CD14-positive monocyte (primary cell): Measurements from ENCODE around the gene ENTHD1. TPM values are rescaled to one million over a fixed set of nuclear protein-coding genes. Genes with fewer than 3 reads are reported as not detected.

Experiments used
- DNase-seq, 3 donors: peaks; one replicate each; pipeline ENCODE4 v3.0.0-alpha.2; 2011 to 2022
- H2AFZ ChIP-seq: 2 replicates; pipeline ENCODE4 v1.6.0; 2012; ENCODE audit warnings: mild to moderate bottlenecking, low read depth, low read length, inconsistent platforms; ENCODE audit not compliant: insufficient read depth, poor library complexity, severe bottlenecking
- H3K27ac ChIP-seq, 2 donors: 1 replicate in 1 of 2; 2 replicates in 1 of 2; pipeline ENCODE4 v1.5.1; 2012 to 2013; ENCODE audit warnings: low read length in 2 of 2, control low read depth in 1 of 2, inconsistent platforms in 1 of 2, low read depth in 1 of 2, mild to moderate bottlenecking in 1 of 2
- H3K27me3 ChIP-seq, 2 donors: one replicate each; pipeline versions ENCODE4 v1.6.0 to v1.6.1; 2011 to 2013; ENCODE audit warnings: low read length in 2 of 2; ENCODE audit not compliant: control insufficient read depth in 2 of 2, insufficient read depth in 2 of 2
- H3K36me3 ChIP-seq, 2 donors: replicated peaks in 1 of 2; 1 replicate in 1 of 2; 2 replicates in 1 of 2; pipeline versions ENCODE4 v1.5.1 to v1.6.1; 2012 to 2013; ENCODE audit warnings: low read length in 2 of 2, control low read depth in 1 of 2, inconsistent platforms in 1 of 2, mild to moderate bottlenecking in 1 of 2; ENCODE audit not compliant: insufficient read depth in 2 of 2, control insufficient read depth in 1 of 2
- H3K4me1 ChIP-seq, 2 donors: 1 replicate in 1 of 2; 2 replicates in 1 of 2; pipeline versions ENCODE4 v1.5.1 to v1.6.1; 2012 to 2013; ENCODE audit warnings: low read length in 2 of 2, control low read depth in 1 of 2, inconsistent platforms in 1 of 2, mild to moderate bottlenecking in 1 of 2, moderate library complexity in 1 of 2; ENCODE audit not compliant: insufficient read depth in 2 of 2, control insufficient read depth in 1 of 2
- H3K4me2 ChIP-seq: replicated peaks from 2 replicates; pipeline ENCODE3; 2012; ENCODE audit warnings: low read length, moderate library complexity, mild to moderate bottlenecking; ENCODE audit not compliant: poor library complexity, severe bottlenecking; ENCODE audit errors: extremely low read depth
- H3K4me3 ChIP-seq, 3 experiments: fragments of 200-600 bp in 1 of 3; sonication (generic) in 1 of 3; replicated peaks in 1 of 3; 1 replicate in 2 of 3; 2 replicates in 1 of 3; pipeline ENCODE4 v1.5.1; 2011 to 2013; ENCODE audit warnings: low read length in 3 of 3, mild to moderate bottlenecking in 3 of 3, control low read depth in 2 of 3, low read depth in 2 of 3, inconsistent platforms in 1 of 3, moderate library complexity in 1 of 3
- H3K79me2 ChIP-seq: 2 replicates; pipeline ENCODE4 v1.6.0; 2012; ENCODE audit warnings: mild to moderate bottlenecking, control low read depth, inconsistent platforms, low read length, moderate library complexity; ENCODE audit not compliant: insufficient read depth
- H3K9ac ChIP-seq: 2 replicates; pipeline ENCODE4 v1.6.0; 2017; ENCODE audit warnings: low read length, mild to moderate bottlenecking; ENCODE audit not compliant: insufficient read depth, poor library complexity, severe bottlenecking
- H3K9me3 ChIP-seq, 2 donors: replicated peaks in 1 of 2; 1 replicate in 1 of 2; 2 replicates in 1 of 2; pipeline versions ENCODE4 v1.5.1 to v1.6.1; 2012 to 2013; ENCODE audit warnings: low read length in 2 of 2, control low read depth in 1 of 2; ENCODE audit not compliant: control insufficient read depth in 1 of 2, insufficient read depth in 1 of 2
- H4K20me1 ChIP-seq: 2 replicates; pipeline ENCODE4 v1.6.0; 2012; ENCODE audit warnings: mild to moderate bottlenecking, low read length, control low read depth, moderate library complexity; ENCODE audit not compliant: insufficient read depth
- H3K27ac Mint-ChIP-seq, 7 donors: one replicate each; pipeline ENCODE4 v1.8.0; 2020; ENCODE audit warnings: mild to moderate bottlenecking in 7 of 7, mixed read lengths in 7 of 7, moderate library complexity in 6 of 7, inconsistent platforms in 2 of 7
- H3K27me3 Mint-ChIP-seq, 3 donors: one replicate each; pipeline ENCODE4 v1.8.0; 2021 to 2022; ENCODE audit warnings: low read depth in 3 of 3, mild to moderate bottlenecking in 3 of 3, mixed read lengths in 3 of 3, moderate library complexity in 3 of 3, inconsistent platforms in 1 of 3
- H3K36me3 Mint-ChIP-seq, 2 donors: one replicate each; pipeline ENCODE4 v1.8.0; 2020; ENCODE audit warnings: mixed read lengths in 2 of 2, inconsistent platforms in 1 of 2, mild to moderate bottlenecking in 1 of 2
- H3K4me1 Mint-ChIP-seq: one replicate; pipeline ENCODE4 v1.8.0; 2020; ENCODE audit warnings: mild to moderate bottlenecking, mixed read lengths
- H3K4me3 Mint-ChIP-seq, 2 donors: one replicate each; pipeline ENCODE4 v1.8.0; 2020; ENCODE audit warnings: mild to moderate bottlenecking in 2 of 2, mixed read lengths in 2 of 2, moderate library complexity in 1 of 2
- H3K9me3 Mint-ChIP-seq, 7 donors: one replicate each; pipeline ENCODE4 v1.8.0; 2020 to 2022; ENCODE audit warnings: mixed read lengths in 7 of 7, mild to moderate bottlenecking in 6 of 7, moderate library complexity in 6 of 7, inconsistent platforms in 2 of 7
- WGBS: methylation state at CpG from one replicate; pipeline ENCODE4 v1.1.5; 2013; ENCODE audit warnings: missing lambda C conversion rate; ENCODE audit not compliant: insufficient coverage; 5-methylcytosine and 5-hydroxymethylcytosine counted together
- intact Hi-C, 2 donors: fragments of 100-400 bp; cut with micrococcal nuclease; formaldehyde crosslinking; loops; one replicate each; pipeline versions ENCODE4 v1.15.0 to v1.15.1; 2023
- polyA plus RNA-seq, 3 donors: library from polyadenylated mRNA; depleted of rRNA in 1 of 3; unstranded in 2 of 3; stranded (reverse) in 1 of 3; fragments of 300-500 nt in 2 of 3; fragments of >200 nt in 1 of 3; fragmentation: Illumina TruSeq in 2 of 3; gene quantifications; 1 replicate in 2 of 3; 2 replicates in 1 of 3; pipeline ENCODE4 v1.2.3, GENCODE V29; 2012 to 2021
- TF ChIP-seq, protein P1 (sequence below): fragments of 200-600 bp; IDR thresholded peaks from one replicate; pipeline ENCODE4 v1.8.0; 2022; ENCODE audit warnings: antibody characterized with exemption, mild to moderate bottlenecking

ENTHD1 gene
- polyA plus RNA-seq, 3 donors = not detected

DNA sequence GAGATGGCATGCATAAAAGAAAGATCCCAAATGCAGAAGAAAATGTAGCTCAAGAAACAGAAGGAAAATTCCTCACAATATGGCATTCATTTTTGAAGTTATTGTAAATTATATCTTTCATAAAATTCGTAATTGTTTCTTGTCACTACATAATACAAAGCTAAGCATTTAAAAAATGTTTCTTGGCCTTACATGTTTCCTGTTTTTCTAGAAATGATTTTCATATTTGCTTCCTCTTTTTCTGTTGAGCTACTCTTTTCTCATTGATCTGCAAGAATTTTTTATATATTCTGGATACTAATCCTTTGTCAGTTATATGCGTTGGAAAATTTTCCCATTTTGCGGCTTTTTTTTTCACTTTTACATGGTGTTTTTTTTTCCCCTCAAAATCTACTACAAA, 48.0 kb downstream of the ENTHD1 start:
- H3K27me3 ChIP-seq = no peaks in the 10 kb centered on the region
- H3K4me3 Mint-ChIP-seq = no peak overlapping the region
- H3K4me2 ChIP-seq = no peak overlapping the region
- no peak overlapping the region for H2AFZ ChIP-seq
- intact Hi-C loops = no loop called here
- DNase-seq = peak in 1 of 3 donors; percentile 10
- no peak overlapping the region for H3K27ac ChIP-seq
- H3K4me1 ChIP-seq = peaks cover 8 to 16% of the 10 kb centered on the region in 2 donors
- peaks cover 0 to 3% (median 0%) of the 10 kb centered on the region in 7 donors for H3K9me3 Mint-ChIP-seq
- H4K20me1 ChIP-seq = no peaks in the 10 kb centered on the region
- TF ChIP-seq, protein P1, sequence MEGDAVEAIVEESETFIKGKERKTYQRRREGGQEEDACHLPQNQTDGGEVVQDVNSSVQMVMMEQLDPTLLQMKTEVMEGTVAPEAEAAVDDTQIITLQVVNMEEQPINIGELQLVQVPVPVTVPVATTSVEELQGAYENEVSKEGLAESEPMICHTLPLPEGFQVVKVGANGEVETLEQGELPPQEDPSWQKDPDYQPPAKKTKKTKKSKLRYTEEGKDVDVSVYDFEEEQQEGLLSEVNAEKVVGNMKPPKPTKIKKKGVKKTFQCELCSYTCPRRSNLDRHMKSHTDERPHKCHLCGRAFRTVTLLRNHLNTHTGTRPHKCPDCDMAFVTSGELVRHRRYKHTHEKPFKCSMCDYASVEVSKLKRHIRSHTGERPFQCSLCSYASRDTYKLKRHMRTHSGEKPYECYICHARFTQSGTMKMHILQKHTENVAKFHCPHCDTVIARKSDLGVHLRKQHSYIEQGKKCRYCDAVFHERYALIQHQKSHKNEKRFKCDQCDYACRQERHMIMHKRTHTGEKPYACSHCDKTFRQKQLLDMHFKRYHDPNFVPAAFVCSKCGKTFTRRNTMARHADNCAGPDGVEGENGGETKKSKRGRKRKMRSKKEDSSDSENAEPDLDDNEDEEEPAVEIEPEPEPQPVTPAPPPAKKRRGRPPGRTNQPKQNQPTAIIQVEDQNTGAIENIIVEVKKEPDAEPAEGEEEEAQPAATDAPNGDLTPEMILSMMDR = no peak
- no peaks in the 10 kb centered on the region for H3K9me3 ChIP-seq
- no peak overlapping the region for H3K9ac ChIP-seq
- no peak overlapping the region for H3K4me3 ChIP-seq
- H3K27ac Mint-ChIP-seq = peak overlapping the region in 1 of 7 donors; percentile 30
- peaks cover 2 to 6% (median 4%) of the 10 kb centered on the region in 3 donors for H3K27me3 Mint-ChIP-seq
- H3K79me2 ChIP-seq = no peaks in the 10 kb centered on the region
- WGBS = no CpG with 5 or more reads among the region's 3 CpGs
- no peaks in the 10 kb centered on the region for H3K36me3 ChIP-seq
- H3K4me1 Mint-ChIP-seq = peaks cover 14% of the 10 kb centered on the region
- no peaks in the 10 kb centered on the region for H3K36me3 Mint-ChIP-seq

DNA sequence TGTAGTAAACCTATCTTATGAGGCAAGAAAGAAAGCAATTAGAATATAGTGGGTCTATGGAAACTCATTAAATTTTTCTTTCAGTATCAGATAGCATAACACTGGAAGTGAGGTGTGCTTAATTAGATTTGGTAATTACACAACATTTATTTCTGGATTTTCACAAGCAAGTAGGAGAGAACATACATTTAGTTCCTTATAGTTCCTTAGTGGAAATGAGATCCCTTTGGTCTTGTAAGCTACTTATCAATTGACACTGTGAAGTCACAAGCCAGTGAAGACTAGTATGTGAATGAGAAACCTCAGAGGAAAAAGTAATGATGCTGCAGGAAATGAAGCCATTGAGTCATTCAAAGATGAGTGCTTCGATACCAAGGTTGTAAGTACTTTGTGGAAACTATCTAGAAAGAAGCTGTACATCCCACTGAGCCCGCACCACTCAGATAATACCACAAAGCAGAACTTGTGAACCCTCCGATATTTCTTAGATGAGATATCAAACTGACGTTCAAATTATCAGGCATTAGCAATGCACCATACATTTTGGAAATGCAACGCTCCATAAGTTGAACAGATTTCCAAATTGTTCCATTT, 53.5 kb downstream of the ENTHD1 start:
- peaks cover 22% of the 10 kb centered on the region for H3K4me1 Mint-ChIP-seq
- Histone ChIP-seq H3K9ac (no peak overlapping the region), H3K4me1 (peaks cover 9 to 18% of the 10 kb centered on the region in 2 donors), H3K27me3 (peaks cover 8% of the 10 kb centered on the region in 2 donors), H3K4me3 (no peak overlapping the region), H3K79me2 (no peaks in the 10 kb centered on the region), H3K9me3 (peaks cover 3 to 6% of the 10 kb centered on the region in 2 donors), H3K36me3 (no peaks in the 10 kb centered on the region), H4K20me1 (no peaks in the 10 kb centered on the region), H3K4me2 (no peak overlapping the region), H2AFZ (no peak overlapping the region), H3K27ac (no peak overlapping the region)
- TF ChIP-seq, protein P1 = no peak
- DNase-seq = no peak
- H3K27ac Mint-ChIP-seq = no peak overlapping the region
- H3K9me3 Mint-ChIP-seq = peaks cover 2 to 10% (median 4%) of the 10 kb centered on the region in 7 donors
- H3K27me3 Mint-ChIP-seq = peaks cover 6 to 24% (median 12%) of the 10 kb centered on the region in 3 donors
- WGBS = 75% methylated on average over 2 of the region's 5 CpGs
- H3K4me3 Mint-ChIP-seq = no peak overlapping the region
- H3K36me3 Mint-ChIP-seq = peaks cover 0 to 3% of the 10 kb centered on the region in 2 donors
- intact Hi-C loops = no loop called here
